HG03064 (cell line): ENCODE data around the gene OR2S2.
"Not testable (repeated sequence)": the region's sequence is repeated elsewhere in the genome, so short reads cannot be mapped to it uniquely, and the experiment has no call there.

ENCODE experiments used
- ATAC-seq: cut with Tn5 transposase; IDR thresholded peaks from one replicate; pipeline ENCODE4 v1.9.1; 2021; ENCODE audit warnings: low read depth; ENCODE audit not compliant: unreplicated experiment

The OR2S2 gene

DNA sequence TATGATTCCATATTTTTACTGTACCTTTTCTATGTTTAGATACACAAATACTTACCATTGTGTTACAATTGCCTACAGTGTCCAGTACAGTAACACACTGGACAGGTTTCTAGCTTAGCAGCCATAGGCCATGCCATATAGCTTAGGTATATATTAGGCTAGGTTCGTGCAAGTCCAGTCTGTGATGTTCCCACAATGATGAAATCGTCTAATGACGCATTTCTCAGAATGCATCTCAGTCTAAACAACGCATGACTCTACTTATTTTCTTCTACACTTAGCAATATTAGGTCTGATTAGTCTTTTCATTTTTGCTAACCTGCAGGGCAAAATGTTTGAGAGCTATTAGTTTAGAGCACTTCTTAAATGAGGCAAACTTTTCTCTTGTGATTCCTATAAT lies 22.7 kb downstream of the OR2S2 start:
- no peak for ATAC-seq

- not testable (repeated sequence) for ATAC-seq
Measured at GRCh38 chr9:35934069-35934468, 23.9 kb downstream of the OR2S2 start.

GRCh38 chr9:35933550-35934067 lies 24.3 kb downstream of the OR2S2 start:
- no peak for ATAC-seq

- no peak for ATAC-seq
Measured at GRCh38 chr9:35932735-35933134, 25.2 kb downstream of the OR2S2 start.

DNA sequence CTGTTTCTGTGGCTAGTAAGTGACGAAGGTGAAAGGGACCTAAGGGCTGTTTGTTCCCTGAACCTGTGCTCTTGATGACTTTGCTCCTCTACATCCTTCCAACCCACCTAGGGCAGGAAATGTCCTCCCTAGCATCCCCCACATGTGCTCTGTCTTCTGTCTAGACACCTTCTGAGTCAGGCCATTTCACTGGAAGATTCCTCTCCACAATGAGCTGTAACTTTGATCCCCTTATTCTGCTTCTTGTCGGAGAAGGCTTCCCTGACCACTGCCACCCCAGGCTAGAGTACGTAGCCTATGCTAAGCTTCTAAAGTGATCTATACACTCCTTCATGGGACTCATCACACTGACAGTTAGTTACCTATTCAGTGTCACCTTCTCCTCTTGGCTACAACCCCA lies 27.0 kb downstream of the OR2S2 start:
- no peak for ATAC-seq

DNA sequence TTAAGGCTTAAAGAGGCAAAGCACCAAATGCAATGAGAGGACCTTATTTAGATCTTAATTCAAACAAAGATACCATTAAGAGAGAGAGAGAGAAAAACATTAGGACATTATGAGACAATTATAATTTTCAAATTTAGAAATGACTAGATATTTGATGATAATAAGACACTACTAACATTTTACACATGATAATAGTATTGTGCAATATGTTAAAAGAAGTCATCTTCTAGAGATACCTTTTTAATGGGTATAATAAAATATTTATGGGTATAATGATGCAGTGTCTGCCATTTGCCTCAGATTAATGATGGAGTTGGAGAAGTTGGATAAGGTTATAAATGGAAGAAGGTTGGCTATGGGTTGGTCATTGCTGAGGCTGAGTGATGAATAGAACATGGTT lies 27.4 kb downstream of the OR2S2 start:
- no peak for ATAC-seq

DNA sequence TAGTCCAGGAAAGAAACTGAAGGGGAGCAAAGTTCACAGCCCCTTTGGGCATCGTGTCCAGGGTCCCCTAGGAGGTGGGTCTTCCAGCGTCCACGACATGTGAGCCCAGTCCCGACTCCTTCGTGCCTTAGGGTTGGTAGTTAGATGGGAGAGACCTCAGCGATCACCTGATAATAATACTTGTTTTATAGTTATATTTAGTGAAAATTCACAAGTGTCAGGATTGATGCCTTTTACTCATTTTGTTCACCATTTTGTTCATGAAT lies 28.6 kb downstream of the OR2S2 start:
- no peak for ATAC-seq

DNA sequence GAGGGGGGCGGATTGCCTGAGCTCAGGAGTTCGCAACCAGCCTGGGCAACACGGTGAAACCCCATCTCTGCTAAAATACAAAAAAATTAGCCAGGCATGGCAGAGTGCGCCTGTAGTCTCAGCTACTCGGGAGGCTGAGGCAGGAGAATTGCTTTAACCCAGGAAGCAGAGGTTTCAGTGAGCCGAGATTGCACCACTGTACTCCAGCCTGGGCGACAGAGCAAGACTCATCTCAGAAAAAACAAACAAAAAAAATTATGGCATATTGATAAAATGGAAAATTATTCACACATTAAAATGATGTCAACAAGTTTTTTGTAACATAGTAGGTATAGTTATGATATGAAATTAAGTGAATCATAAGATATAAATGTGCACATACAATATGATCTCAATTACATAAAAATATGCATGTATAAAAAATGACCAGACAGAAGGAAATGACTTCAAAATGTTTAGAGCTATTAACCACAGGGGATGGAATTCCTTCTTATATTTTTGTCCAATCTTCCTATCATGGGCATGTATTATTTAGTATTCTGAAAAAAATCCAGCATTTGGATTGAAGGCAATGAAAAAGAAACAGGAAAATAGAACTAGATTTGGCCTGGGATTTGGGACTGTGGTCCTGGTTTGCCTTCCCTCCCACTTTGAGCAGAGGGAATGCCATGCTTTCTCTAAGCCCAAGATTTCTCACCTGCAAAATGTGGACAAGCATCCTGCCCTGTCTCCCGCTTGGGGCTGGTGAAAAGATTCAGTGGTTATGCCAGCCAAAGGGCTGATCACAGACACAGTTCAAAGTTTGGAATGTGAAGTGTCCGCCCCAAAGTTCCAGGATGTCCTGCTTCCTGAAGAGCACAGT lies 29.1 kb downstream of the OR2S2 start:
- ATAC-seq = no peak

DNA sequence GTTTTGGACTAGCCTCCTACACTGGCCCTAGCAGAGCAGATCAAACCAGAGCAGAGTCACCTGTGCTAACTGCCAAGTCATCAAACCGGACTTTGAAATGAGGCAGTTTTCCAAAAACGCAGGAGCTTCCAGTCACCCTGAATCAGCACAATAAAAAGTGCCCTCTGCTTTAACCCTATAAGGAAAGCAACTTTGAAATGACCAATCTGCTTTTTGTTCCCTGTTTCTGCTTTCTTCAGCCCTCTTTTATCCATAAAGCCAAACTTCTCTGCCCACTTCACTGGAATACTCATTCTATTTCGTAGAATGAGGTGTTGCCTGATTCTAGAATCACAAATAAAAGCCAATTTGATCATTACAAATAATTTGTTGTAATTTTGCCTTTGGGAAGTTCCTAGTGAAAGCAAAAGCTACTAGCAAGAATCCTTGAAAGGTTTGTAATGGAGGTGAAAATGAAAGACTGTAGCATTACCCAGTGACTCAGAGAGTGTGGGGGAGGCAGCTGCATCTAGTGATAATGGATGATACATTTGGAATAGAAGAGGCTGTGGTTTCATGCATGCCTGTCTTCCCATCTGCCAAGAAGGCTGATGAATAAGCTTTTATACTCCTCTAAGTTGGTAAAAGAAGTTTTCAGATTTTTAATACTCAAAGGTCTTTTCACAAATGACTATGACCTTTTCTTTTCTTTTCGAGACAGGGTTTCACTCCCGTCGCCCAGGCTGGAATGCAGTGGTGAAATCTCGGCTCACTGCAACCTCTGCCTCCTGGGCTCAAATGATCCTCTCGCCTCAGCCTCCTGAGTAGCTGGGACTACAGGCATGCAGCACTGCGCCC lies 33.8 kb downstream of the OR2S2 start:
- ATAC-seq = no peak

DNA sequence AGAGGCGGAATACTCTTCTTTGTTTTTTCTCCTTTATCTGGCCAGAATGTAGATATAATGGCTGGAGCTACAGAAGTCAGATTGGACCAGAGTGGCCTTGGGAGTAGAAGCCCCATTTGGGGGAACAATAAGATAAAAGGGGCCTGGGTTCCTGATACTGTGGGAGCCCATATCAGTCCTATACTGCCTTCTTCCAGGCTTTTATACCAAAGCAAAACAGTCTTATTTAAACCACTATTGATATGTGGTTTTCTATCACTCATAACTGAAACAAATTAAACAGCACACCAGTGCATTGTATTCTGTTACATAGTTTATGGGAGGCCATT lies 34.4 kb downstream of the OR2S2 start:
- no peak for ATAC-seq

- no peak for ATAC-seq
Measured at GRCh38 chr9:35920051-35920620, 37.8 kb downstream of the OR2S2 start.

- no peak for ATAC-seq
Measured at GRCh38 chr9:35919212-35920008, 38.5 kb downstream of the OR2S2 start.

DNA sequence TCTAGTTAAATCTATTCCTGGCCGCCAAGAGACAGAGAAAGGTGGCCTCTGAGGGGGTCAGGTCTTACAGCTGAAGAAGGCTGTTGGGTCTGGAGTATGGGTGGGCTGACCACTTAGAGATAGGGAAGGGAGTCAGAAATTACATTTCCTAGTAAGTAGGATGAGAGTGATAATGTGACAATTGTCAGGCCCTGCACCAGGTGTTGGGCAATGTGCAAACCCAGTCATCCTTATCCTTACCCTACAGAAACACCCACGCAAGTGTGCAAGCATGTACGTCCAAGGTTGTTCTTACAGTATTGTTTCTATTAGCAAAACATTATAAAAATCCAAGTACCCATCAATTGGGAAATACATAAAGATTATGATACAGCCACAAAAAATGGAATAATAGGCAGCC lies 39.2 kb downstream of the OR2S2 start:
- ATAC-seq = no peak

DNA sequence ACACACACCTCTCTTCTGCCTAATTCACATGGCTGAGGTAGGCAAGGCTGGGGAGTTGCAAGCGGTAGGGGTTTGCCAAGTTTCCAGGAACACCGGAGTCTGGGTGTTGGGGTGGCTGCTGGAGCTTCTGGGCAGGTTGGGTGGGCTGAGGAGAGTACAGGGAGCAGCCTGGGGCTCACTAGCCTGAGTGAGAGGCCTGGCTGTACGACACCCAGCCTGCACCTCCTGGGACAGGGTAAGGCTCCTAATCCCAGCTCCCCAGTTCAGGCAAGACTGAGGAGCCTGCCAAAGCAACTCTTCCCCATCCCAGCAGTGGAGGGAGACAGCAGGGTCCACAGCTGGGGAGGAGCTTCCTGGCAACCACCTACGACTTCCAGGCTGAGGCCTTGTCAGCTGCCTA lies 40.7 kb downstream of the OR2S2 start:
- no peak for ATAC-seq

- no peak for ATAC-seq
Measured at GRCh38 chr9:35915681-35916294, 42.2 kb downstream of the OR2S2 start.

DNA sequence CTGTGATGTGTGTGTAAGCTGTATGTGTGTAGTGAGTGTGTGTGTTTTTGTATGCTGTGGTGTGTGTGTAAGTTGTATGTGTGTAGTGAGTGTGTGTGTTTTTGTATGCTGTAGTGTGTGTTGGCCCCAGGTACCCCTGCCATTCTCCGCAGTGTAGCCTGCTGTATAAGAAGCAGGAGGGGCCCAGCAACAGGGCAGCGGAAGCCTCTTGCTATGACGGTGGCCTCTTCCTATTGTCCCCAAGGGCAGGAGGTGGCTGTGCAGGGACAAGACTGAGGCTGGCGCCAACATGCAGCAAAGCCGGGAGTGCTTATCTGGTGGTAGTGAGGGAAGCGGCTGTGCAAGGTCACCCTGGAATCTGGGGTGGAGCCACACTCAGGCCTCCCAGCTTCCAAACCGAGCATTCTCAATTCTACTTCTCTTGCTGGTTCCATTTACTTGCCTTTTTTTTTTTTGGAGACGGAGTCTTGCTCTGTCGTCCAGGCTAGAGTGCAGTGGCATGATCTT lies 43.6 kb downstream of the OR2S2 start:
- ATAC-seq = no peak

- ATAC-seq = not testable (repeated sequence)
Measured at GRCh38 chr9:35913429-35913828, 44.5 kb downstream of the OR2S2 start.

- ATAC-seq = no peak
Measured at GRCh38 chr9:35912791-35913400, 45.1 kb downstream of the OR2S2 start.

DNA sequence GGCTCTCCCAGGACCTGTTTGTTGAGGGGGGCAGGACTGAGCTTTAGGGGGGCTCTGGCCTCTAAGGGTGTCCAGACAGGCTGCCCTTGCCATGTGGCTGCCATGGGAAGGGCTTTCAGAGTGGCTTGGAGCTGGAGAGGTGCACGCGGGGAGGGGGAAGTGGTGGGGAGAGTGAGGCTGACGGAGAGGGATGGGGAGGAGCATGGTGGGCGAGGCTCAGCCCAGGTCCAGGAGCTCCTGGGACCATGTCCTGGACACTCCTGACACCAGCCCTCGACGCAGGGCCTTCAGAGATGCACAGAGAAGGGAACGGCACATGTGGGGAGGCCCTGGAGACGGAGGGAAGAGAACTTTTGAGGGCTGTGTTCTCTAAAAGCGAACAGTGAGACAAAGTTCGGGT lies 46.3 kb downstream of the OR2S2 start:
- no peak for ATAC-seq
